Lower lobe of right lung (tissue), 2 donors: Measurements from ENCODE around the gene CMPK2. TPM values are rescaled to one million over a fixed set of nuclear protein-coding genes. Genes with fewer than 3 reads are reported as not detected.

Experiments
- ATAC-seq, 2 donors: fragments of 200-7000 bp; cut with Tn5 transposase; one replicate each; pipeline ENCODE4 v1.9.1; 2020 to 2022; ENCODE audit warnings: mild to moderate bottlenecking in 2 of 2, moderate library complexity in 2 of 2
- DNase-seq: peaks from one replicate; pipeline ENCODE4 v3.0.0-alpha.2; 2020
- H3K27ac ChIP-seq: fragments of 200-600 bp; one replicate; pipeline ENCODE4 v1.8.0; 2022
- H3K27me3 ChIP-seq: fragments of 200-600 bp; one replicate; pipeline ENCODE4 v1.8.0; 2022; ENCODE audit warnings: low read depth
- H3K36me3 ChIP-seq: fragments of 200-600 bp; one replicate; pipeline ENCODE4 v1.8.0; 2022; ENCODE audit warnings: mild to moderate bottlenecking
- H3K4me1 ChIP-seq: fragments of 200-600 bp; one replicate; pipeline ENCODE4 v1.8.0; 2022
- H3K4me3 ChIP-seq: fragments of 200-600 bp; one replicate; pipeline ENCODE4 v1.8.0; 2022; ENCODE audit warnings: mild to moderate bottlenecking
- H3K9me3 ChIP-seq: fragments of 200-600 bp; one replicate; pipeline ENCODE4 v1.8.0; 2022
- CTCF ChIP-seq: fragments of 200-600 bp; IDR thresholded peaks from one replicate; pipeline ENCODE4 v1.8.0; 2022; ENCODE audit warnings: antibody characterized with exemption, mild to moderate bottlenecking
- intact Hi-C: fragments of 100-400 bp; cut with DNase I; formaldehyde crosslinking; loops from one replicate; pipeline ENCODE4 v1.11.0; 2022
- total RNA-seq: library from RNA; stranded (reverse); fragmentation: NEBNext Ultra II Directional; extraction: Animal tissue kit (Norgen Biotek cat#: 25700); gene quantifications from one replicate; pipeline ENCODE4 v1.2.1, GENCODE V29; 2021
- donor health status: DM: no; HTN: yes; CAD: no; lungs with severe emphysema.

CMPK2 gene
- total RNA-seq, 1 donor from 2014 or later = 43.3 TPM

- H3K4me3 ChIP-seq = no peak overlapping the region
- peaks cover 55% of the 10 kb centered on the region for H3K9me3 ChIP-seq
- H3K27ac ChIP-seq = no peak overlapping the region
- TF ChIP-seq CTCF = no peak
- H3K4me1 ChIP-seq = no peaks in the 10 kb centered on the region
- DNase-seq (no peak), ATAC-seq (no peak)
- H3K36me3 ChIP-seq = no peaks in the 10 kb centered on the region
- intact Hi-C loops = no loop called here
- no peaks in the 10 kb centered on the region for H3K27me3 ChIP-seq
Measured at GRCh38 chr2:6841537-6842287, 24.0 kb downstream of the CMPK2 start.

- no peak for TF ChIP-seq CTCF
- Histone ChIP-seq H3K27ac (no peak overlapping the region), H3K4me3 (no peak overlapping the region), H3K4me1 (no peaks in the 10 kb centered on the region), H3K27me3 (no peaks in the 10 kb centered on the region), H3K9me3 (peaks cover 26% of the 10 kb centered on the region), H3K36me3 (no peaks in the 10 kb centered on the region)
- intact Hi-C loops = no loop called here
- DNase-seq (no peak), ATAC-seq (no peak)
Measured at GRCh38 chr2:6838673-6839319, 26.9 kb downstream of the CMPK2 start.

- H3K4me1 ChIP-seq = no peaks in the 10 kb centered on the region
Measured at GRCh38 chr2:6835467-6835866, 30.2 kb downstream of the CMPK2 start.

GRCh38 chr2:6834163-6834562, 31.5 kb downstream of the CMPK2 start:
- intact Hi-C loops = no loop called here
- no peak for TF ChIP-seq CTCF

More at GRCh38 chr2:6835467-6835866, 30.2 kb downstream of the CMPK2 start:
- H3K9me3 ChIP-seq = peaks cover 10% of the 10 kb centered on the region
- ATAC-seq = no peak
- DNase-seq = no peak
- TF ChIP-seq CTCF = no peak
- no peak overlapping the region for H3K27ac ChIP-seq
- intact Hi-C loops = no loop called here
- no peaks in the 10 kb centered on the region for H3K27me3 ChIP-seq
- no peaks in the 10 kb centered on the region for H3K36me3 ChIP-seq
- no peak overlapping the region for H3K4me3 ChIP-seq

GRCh38 chr2:6833300-6833604, 32.5 kb downstream of the CMPK2 start:
- DNase-seq = no peak
- intact Hi-C loops = no loop called here
- Histone ChIP-seq H3K27me3 (no peaks in the 10 kb centered on the region), H3K4me3 (no peak overlapping the region), H3K9me3 (peaks cover 10% of the 10 kb centered on the region), H3K27ac (no peak overlapping the region), H3K4me1 (no peaks in the 10 kb centered on the region), H3K36me3 (no peaks in the 10 kb centered on the region)
- no peak for ATAC-seq
- no peak for TF ChIP-seq CTCF

More at GRCh38 chr2:6834163-6834562, 31.5 kb downstream of the CMPK2 start:
- no peaks in the 10 kb centered on the region for H3K4me1 ChIP-seq
- no peak overlapping the region for H3K4me3 ChIP-seq
- no peak for DNase-seq
- no peak overlapping the region for H3K27ac ChIP-seq
- H3K9me3 ChIP-seq = peaks cover 10% of the 10 kb centered on the region
- H3K36me3 ChIP-seq = no peaks in the 10 kb centered on the region
- no peaks in the 10 kb centered on the region for H3K27me3 ChIP-seq
- no peak for ATAC-seq
